Gastroesophageal sphincter (tissue), 4 donors: ENCODE measurements around the gene ATE1. TPM values are rescaled to one million over a fixed set of nuclear protein-coding genes. Genes with fewer than 3 reads are reported as not detected.

Experiments used
- ATAC-seq: fragments of 150-250 bp; one replicate; pipeline ENCODE4 v1.9.1; 2016; ENCODE audit warnings: mild to moderate bottlenecking, moderate library complexity
- H3K27ac ChIP-seq, 4 donors: fragments of 200-600 bp; sonication (generic) in 3 of 4; 1 replicate in 3 of 4; 2 replicates in 1 of 4; pipeline ENCODE4 v1.5.1; 2016 to 2019
- H3K27me3 ChIP-seq: fragments of 200-600 bp; sonication (generic); one replicate; pipeline ENCODE4 v1.5.1; 2019
- H3K36me3 ChIP-seq, 2 donors: fragments of 200-600 bp; sonication (generic); one replicate each; pipeline ENCODE4 v1.5.1; 2019; ENCODE audit warnings: control low read depth in 1 of 2
- H3K4me1 ChIP-seq, 3 donors: fragments of 200-600 bp; sonication (generic); 1 replicate in 2 of 3; 2 replicates in 1 of 3; pipeline ENCODE4 v1.5.1; 2016 to 2019; ENCODE audit warnings: control low read depth in 2 of 3
- H3K4me3 ChIP-seq, 2 donors: fragments of 200-600 bp; sonication (generic); one replicate each; pipeline ENCODE4 v1.5.1; 2019; ENCODE audit warnings: mild to moderate bottlenecking in 1 of 2, moderate library complexity in 1 of 2
- H3K9me3 ChIP-seq, 3 donors: fragments of 200-600 bp; sonication (generic); one replicate each; pipeline ENCODE4 v1.5.1; 2017 to 2019; ENCODE audit warnings: control low read depth in 2 of 3
- CTCF ChIP-seq, 4 experiments: fragments of 200-600 bp in 2 of 4; fragments of 450-650 bp in 2 of 4; sonication (generic) in 1 of 4; IDR thresholded peaks; one replicate each; pipeline ENCODE4 v1.5.1; 2017 to 2019; ENCODE audit warnings: antibody characterized with exemption in 4 of 4, mild to moderate bottlenecking in 2 of 4, moderate library complexity in 2 of 4
- EP300 ChIP-seq: sonication (generic); formaldehyde crosslinking; IDR thresholded peaks from one replicate; pipeline ENCODE4 v1.6.1; 2017; ENCODE audit warnings: antibody characterized with exemption, mild to moderate bottlenecking
- POLR2A ChIP-seq, 2 donors: fragments of 450-650 bp; IDR thresholded peaks; one replicate each; pipeline ENCODE4 v1.6.1; 2017; ENCODE audit warnings: antibody characterized with exemption in 2 of 2, mild to moderate bottlenecking in 2 of 2, moderate library complexity in 1 of 2
- POLR2AphosphoS5 ChIP-seq: sonication (generic); formaldehyde crosslinking; IDR thresholded peaks from one replicate; pipeline ENCODE4 v1.6.1; 2017; ENCODE audit warnings: antibody characterized with exemption
- WGBS, 2 donors: methylation state at CpG; one replicate each; pipeline ENCODE4 v1.1.5; 2018; ENCODE audit warnings: low coverage in 1 of 2; 5-methylcytosine and 5-hydroxymethylcytosine counted together
- total RNA-seq, 4 donors: library from RNA; depleted of rRNA; stranded (reverse); fragments of >200 nt; gene quantifications; one replicate each; pipeline ENCODE4 v1.1.0, GENCODE V29; 2016

The ATE1 gene
- total RNA-seq, 4 donors from 2014 or later = 24.6 to 38.2 (median 32.6) TPM

- Histone ChIP-seq H3K27ac (no peak overlapping the region), H3K4me3 (no peak overlapping the region), H3K9me3 (peaks cover 0 to 6% (median 0%) of the 10 kb centered on the region in 3 donors), H3K27me3 (no peaks in the 10 kb centered on the region), H3K4me1 (no peaks in the 10 kb centered on the region), H3K36me3 (no peaks in the 10 kb centered on the region)
- TF ChIP-seq POLR2AphosphoS5 (no peak), CTCF (IDR thresholded peaks at IDR 0.05) (no peak), POLR2A (IDR thresholded peaks at IDR 0.05) (no peak), EP300 (no peak)
- ATAC-seq = no peak
- 67 to 88% methylated on average over 1 of the region's 1 CpG for WGBS, 2 donors
These were observed 211.9 kb downstream of the ATE1 start for GRCh38 chr10:121715969-121716368.

GRCh38 chr10:121715076-121715475 is 212.8 kb downstream of the ATE1 start:
- no peak for ATAC-seq
- Histone ChIP-seq H3K27me3 (no peaks in the 10 kb centered on the region), H3K4me3 (no peak overlapping the region), H3K9me3 (peaks cover 0 to 6% (median 0%) of the 10 kb centered on the region in 3 donors), H3K27ac (no peak overlapping the region), H3K36me3 (no peaks in the 10 kb centered on the region), H3K4me1 (no peaks in the 10 kb centered on the region)
- TF ChIP-seq POLR2A (IDR thresholded peaks at IDR 0.05) (no peak), EP300 (no peak)
- WGBS, 2 donors = 75 to 80% methylated on average over 3 of the region's 3 CpGs

GRCh38 chr10:121713486-121713885 is 214.3 kb downstream of the ATE1 start:
- H3K36me3 ChIP-seq = no peaks in the 10 kb centered on the region
- H3K27ac ChIP-seq = no peak overlapping the region
- WGBS, 2 donors = 75 to 96% methylated on average over 4 to 5 of the region's 5 CpGs
- no peaks in the 10 kb centered on the region for H3K4me1 ChIP-seq
- no peak for ATAC-seq
- H3K9me3 ChIP-seq = peaks cover 0 to 6% (median 0%) of the 10 kb centered on the region in 3 donors
- no peak for TF ChIP-seq POLR2AphosphoS5
- TF ChIP-seq POLR2A (IDR thresholded peaks at IDR 0.05) = no peak
- no peak for TF ChIP-seq EP300
- TF ChIP-seq CTCF (IDR thresholded peaks at IDR 0.05) = no peak
- no peaks in the 10 kb centered on the region for H3K27me3 ChIP-seq
- no peak overlapping the region for H3K4me3 ChIP-seq

GRCh38 chr10:121710971-121711370 is 216.9 kb downstream of the ATE1 start:
- TF ChIP-seq EP300 (no peak), CTCF (IDR thresholded peaks at IDR 0.05) (no peak), POLR2A (IDR thresholded peaks at IDR 0.05) (no peak), POLR2AphosphoS5 (no peak)
- Histone ChIP-seq H3K36me3 (no peaks in the 10 kb centered on the region), H3K9me3 (peaks cover 0 to 6% (median 0%) of the 10 kb centered on the region in 3 donors), H3K4me1 (no peaks in the 10 kb centered on the region), H3K4me3 (no peak overlapping the region), H3K27me3 (no peaks in the 10 kb centered on the region), H3K27ac (no peak overlapping the region)
- ATAC-seq = no peak
- WGBS, 2 donors = 81 to 84% methylated on average over 6 to 7 of the region's 7 CpGs

GRCh38 chr10:121710207-121710606 is 217.6 kb downstream of the ATE1 start:
- 63 to 68% methylated on average over 2 to 6 of the region's 9 CpGs for WGBS, 2 donors
- TF ChIP-seq POLR2AphosphoS5 = no peak
- no peak for TF ChIP-seq CTCF (IDR thresholded peaks at IDR 0.05)
- TF ChIP-seq POLR2A (IDR thresholded peaks at IDR 0.05) = no peak
- TF ChIP-seq EP300 = no peak

More at GRCh38 chr10:121710207-121710606, 217.6 kb downstream of the ATE1 start:
- no peaks in the 10 kb centered on the region for H3K4me1 ChIP-seq
- H3K36me3 ChIP-seq = no peaks in the 10 kb centered on the region
- peak; percentile 39 for ATAC-seq
- no peak overlapping the region for H3K27ac ChIP-seq
- H3K27me3 ChIP-seq = no peaks in the 10 kb centered on the region
- H3K9me3 ChIP-seq = peaks cover 0 to 6% (median 0%) of the 10 kb centered on the region in 3 donors
- no peak overlapping the region for H3K4me3 ChIP-seq
